IMR-90 (cell line): Measurements from ENCODE around the gene RAPGEF5. TPM values are rescaled to one million over a fixed set of nuclear protein-coding genes. Genes with fewer than 3 reads are reported as not detected.

Source experiments
- ATAC-seq: fragments of 200-7000 bp; cut with Tn5 transposase; 2 replicates; pipeline ENCODE4 v1.9.1; 2020; ENCODE audit warnings: low read depth, mild to moderate bottlenecking, moderate library complexity
- BruUV-seq: library from RNA; stranded (reverse); fragments of 400-500 nt; replicated peaks from 2 replicates; lab custom pipeline; 2021; lab: Mats Ljungman, UMichigan
- CTCF ChIA-PET: fragments of 300-600 bp; formaldehyde crosslinking; extraction: SDS; loops from one replicate; lab custom pipeline; 2021; ENCODE audit warnings: antibody characterized with exemption; lab: Yijun Ruan, JAX
- POLR2A ChIA-PET: fragments of 300-600 bp; sonication (Branson Sonifier 250); formaldehyde crosslinking; loops from one replicate; lab custom pipeline; 2022; ENCODE audit warnings: antibody characterized with exemption; ENCODE audit not compliant: unreplicated experiment; lab: Charles Lee
- DNase-seq: peaks from one replicate; pipeline ENCODE4 v3.0.0; 2013
- H2AFZ ChIP-seq: replicated peaks from 2 replicates; pipeline ENCODE3; 2013; ENCODE audit warnings: low read length, mild to moderate bottlenecking; ENCODE audit not compliant: poor library complexity
- H2AK5ac ChIP-seq: 2 replicates; pipeline ENCODE4 v1.6.1; 2013; ENCODE audit warnings: low read depth, low read length, inconsistent platforms
- H2AK9ac ChIP-seq: replicated peaks from 2 replicates; pipeline ENCODE3; 2013; ENCODE audit warnings: mild to moderate bottlenecking, low read depth, low read length, moderate library complexity; ENCODE audit not compliant: poor library complexity
- H2BK120ac ChIP-seq: 2 replicates; pipeline ENCODE4 v1.6.1; 2013; ENCODE audit warnings: low read depth, low read length, inconsistent platforms
- H2BK15ac ChIP-seq: 3 replicates; pipeline ENCODE4 v1.6.1; 2013; ENCODE audit warnings: low read depth, low read length, inconsistent platforms
- H2BK20ac ChIP-seq: 2 replicates; pipeline ENCODE4 v1.6.1; 2013; ENCODE audit warnings: low read depth, mild to moderate bottlenecking, inconsistent platforms, low read length, moderate library complexity
- H2BK5ac ChIP-seq: 2 replicates; pipeline ENCODE4 v1.6.1; 2013; ENCODE audit warnings: mild to moderate bottlenecking, low read depth, low read length, inconsistent platforms; ENCODE audit not compliant: poor library complexity, severe bottlenecking
- H3K14ac ChIP-seq: replicated peaks from 2 replicates; pipeline ENCODE4 v1.6.1; 2013; ENCODE audit warnings: low read depth, low read length, inconsistent platforms
- H3K18ac ChIP-seq: 2 replicates; pipeline ENCODE4 v1.6.1; 2013; ENCODE audit warnings: low read depth, low read length, control low read depth
- H3K23ac ChIP-seq: 2 replicates; pipeline ENCODE4 v1.6.1; 2013; ENCODE audit warnings: low read depth, low read length, inconsistent platforms
- H3K27ac ChIP-seq: 2 replicates; pipeline ENCODE4 v1.5.1; 2013; ENCODE audit warnings: mild to moderate bottlenecking, control low read depth, low read length; ENCODE audit not compliant: insufficient read depth
- H3K27me3 ChIP-seq: 2 replicates; pipeline ENCODE4 v1.6.1; 2013; ENCODE audit warnings: low read length; ENCODE audit not compliant: control insufficient read depth, insufficient read depth
- H3K36me3 ChIP-seq: 2 replicates; pipeline ENCODE4 v1.6.1; 2013; ENCODE audit warnings: low read length, mixed read lengths; ENCODE audit not compliant: control insufficient read depth, insufficient read depth
- H3K4ac ChIP-seq: 2 replicates; pipeline ENCODE4 v1.6.1; 2013; ENCODE audit warnings: low read depth, low read length, inconsistent platforms
- H3K4me1 ChIP-seq: 2 replicates; pipeline ENCODE4 v1.6.1; 2013; ENCODE audit warnings: low read length, mixed read lengths; ENCODE audit not compliant: control insufficient read depth, insufficient read depth
- H3K4me2 ChIP-seq: 2 replicates; pipeline ENCODE4 v1.6.1; 2013; ENCODE audit warnings: low read depth, mild to moderate bottlenecking, control low read depth, low read length, moderate library complexity
- H3K4me3 ChIP-seq: 2 replicates; pipeline ENCODE4 v1.5.1; 2013; ENCODE audit warnings: low read depth, mild to moderate bottlenecking, control low read depth, low read length, moderate library complexity; ENCODE audit not compliant: insufficient read depth
- H3K56ac ChIP-seq: 2 replicates; pipeline ENCODE4 v1.6.1; 2013; ENCODE audit warnings: low read length, inconsistent platforms; ENCODE audit not compliant: insufficient read depth; ENCODE audit errors: extremely low read depth
- H3K79me1 ChIP-seq, 2 experiments: 2 replicates each; pipeline ENCODE4 v1.6.1; 2013; ENCODE audit warnings: low read length in 2 of 2, inconsistent platforms in 1 of 2, low read depth in 1 of 2
- H3K9ac ChIP-seq: 2 replicates; pipeline ENCODE4 v1.6.1; 2013; ENCODE audit warnings: low read depth, low read length, control low read depth
- H3K9me1 ChIP-seq: 2 replicates; pipeline ENCODE4 v1.6.1; 2013; ENCODE audit warnings: low read length, inconsistent platforms; ENCODE audit not compliant: insufficient read depth
- H3K9me3 ChIP-seq: 2 replicates; pipeline ENCODE4 v1.6.1; 2013; ENCODE audit warnings: low read length; ENCODE audit not compliant: control insufficient read depth, insufficient read depth
- H4K20me1 ChIP-seq: 2 replicates; pipeline ENCODE4 v1.6.1; 2013; ENCODE audit warnings: low read length, inconsistent platforms; ENCODE audit not compliant: insufficient read depth
- H4K5ac ChIP-seq: 2 replicates; pipeline ENCODE4 v1.6.1; 2013; ENCODE audit warnings: mild to moderate bottlenecking, low read depth, low read length, control low read depth
- H4K8ac ChIP-seq, 2 experiments: 2 replicates each; pipeline ENCODE4 v1.6.1; 2013; ENCODE audit warnings: low read depth in 2 of 2, low read length in 2 of 2, control low read depth in 1 of 2, inconsistent platforms in 1 of 2
- H4K91ac ChIP-seq: 2 replicates; pipeline ENCODE4 v1.6.1; 2013; ENCODE audit warnings: low read depth, low read length, inconsistent platforms; ENCODE audit not compliant: insufficient read depth
- BHLHE40 ChIP-seq: fragments of 150-350 bp; IDR thresholded peaks from 2 replicates; pipeline ENCODE4 v1.6.1; 2016; ENCODE audit warnings: mild to moderate bottlenecking, low read depth, low read length
- CEBPB ChIP-seq: IDR thresholded peaks from 2 replicates; pipeline ENCODE4 v1.6.1; 2012; ENCODE audit warnings: low read depth, low read length, improper control_type of control experiment
- CHD1 ChIP-seq: IDR thresholded peaks from 2 replicates; pipeline ENCODE4 v1.6.1; 2012; ENCODE audit warnings: low read depth, low read length, improper control_type of control experiment
- ELK1 ChIP-seq: fragments of 150-350 bp; IDR thresholded peaks from 2 replicates; pipeline ENCODE4 v1.6.1; 2016; ENCODE audit warnings: low read depth, mild to moderate bottlenecking, low read length, moderate library complexity, borderline replicate concordance
- FOS ChIP-seq: fragments of 150-350 bp; IDR thresholded peaks from 2 replicates; pipeline ENCODE4 v1.6.1; 2016; ENCODE audit warnings: low read depth, low read length
- MAFK ChIP-seq: IDR thresholded peaks from 2 replicates; pipeline ENCODE4 v1.6.1; 2012; ENCODE audit warnings: low read depth, low read length, improper control_type of control experiment
- MXI1 ChIP-seq: IDR thresholded peaks from 2 replicates; pipeline ENCODE4 v1.6.1; 2012; ENCODE audit warnings: low read depth, mild to moderate bottlenecking, low read length, moderate library complexity, borderline replicate concordance
- POLR2A ChIP-seq: IDR thresholded peaks from 2 replicates; pipeline ENCODE4 v1.6.1; 2012; ENCODE audit warnings: mild to moderate bottlenecking, low read depth, low read length
- RAD21 ChIP-seq: IDR thresholded peaks from 2 replicates; pipeline ENCODE4 v1.6.1; 2012; ENCODE audit warnings: low read length, improper control_type of control experiment
- RFX5 ChIP-seq: IDR thresholded peaks from 2 replicates; pipeline ENCODE4 v1.8.0; 2012; ENCODE audit warnings: low read depth, mild to moderate bottlenecking, low read length, moderate library complexity
- USF2 ChIP-seq: fragments of 150-350 bp; IDR thresholded peaks from 2 replicates; pipeline ENCODE4 v1.6.1; 2017; ENCODE audit warnings: mild to moderate bottlenecking, antibody characterized with exemption, low read length, low read depth
- WGBS, 2 experiments: methylation state at CpG; one replicate each; pipeline versions ENCODE4 v1.1.5 to v1.1.7; 2013; ENCODE audit warnings: missing lambda C conversion rate in 2 of 2; ENCODE audit not compliant: insufficient read length in 1 of 2; ENCODE audit errors: extremely low coverage in 2 of 2; 5-methylcytosine and 5-hydroxymethylcytosine counted together
- dilution Hi-C: fragments of 300-500 bp; cut with HindIII; formaldehyde crosslinking; loops from one replicate; pipeline ENCODE4 v1.14.3; 2018; ENCODE audit warnings: low sequenced_read_pairs; ENCODE audit not compliant: unreplicated experiment
- in situ Hi-C: fragments of 300-500 bp; cut with MboI; formaldehyde crosslinking; loops from 3 replicates; pipeline ENCODE4 v1.14.3; 2019; ENCODE audit warnings: low sequenced_read_pairs, inconsistent platforms, mixed read lengths
- intact Hi-C: fragments of 100-400 bp; cut with micrococcal nuclease; formaldehyde crosslinking; loops from 2 replicates; pipeline ENCODE4 v1.10.0; 2022
- polyA plus RNA-seq, 3 experiments: library from polyadenylated mRNA; depleted of rRNA; stranded (reverse); fragments of >200 nt; gene quantifications; 2 replicates each; pipeline ENCODE4 v1.2.3, GENCODE V29; 2012; ENCODE audit warnings: low replicate concordance in 1 of 3
- total RNA-seq: library from RNA; depleted of rRNA; stranded (reverse); fragments of >200 nt; gene quantifications from 2 replicates; pipeline ENCODE4 v1.2.3, GENCODE V29; 2012

Gene RAPGEF5
- total and polyA plus RNA-seq, 2 of the 4 experiments (the other 2 are of a cell fraction): 0.05 to 0.18 TPM

- no peak overlapping the region for H3K4me2 ChIP-seq
- no peak overlapping the region for H3K18ac ChIP-seq
These were observed 15.9 kb upstream of the RAPGEF5 start for GRCh38 chr7:22372863-22373262.

More at GRCh38 chr7:22372863-22373262, 15.9 kb upstream of the RAPGEF5 start:
- Histone ChIP-seq H2AK5ac (no peak overlapping the region), H3K9me1 (no peaks in the 10 kb centered on the region), H3K9me3 (no peaks in the 10 kb centered on the region), H2AK9ac (no peak overlapping the region), H3K23ac (no peak overlapping the region), H2BK120ac (no peak overlapping the region), H3K9ac (no peak overlapping the region), H2BK20ac (no peak overlapping the region), H3K4me3 (no peak overlapping the region), H3K4ac (no peak overlapping the region), H3K27ac (no peak overlapping the region), H3K14ac (no peak overlapping the region), H3K56ac (no peak overlapping the region), H3K27me3 (peaks cover 6% of the 10 kb centered on the region), H3K79me1 (no peaks in the 10 kb centered on the region), H2BK5ac (no peak overlapping the region), H3K36me3 (no peaks in the 10 kb centered on the region), H2AFZ (no peak overlapping the region), H4K8ac (no peak overlapping the region), H3K4me1 (no peaks in the 10 kb centered on the region), H4K5ac (no peak overlapping the region), H4K20me1 (no peaks in the 10 kb centered on the region), H2BK15ac (no peak overlapping the region), H4K91ac (no peak overlapping the region)
- DNase-seq: no peak
- TF ChIP-seq CEBPB (no peak), CHD1 (no peak), RFX5 (no peak), BHLHE40 (no peak), ELK1 (no peak), USF2 (no peak), FOS (no peak), RAD21 (no peak), MAFK (no peak), MXI1 (no peak), POLR2A (no peak)
- intact Hi-C loops: no loop called here
- no peak for ATAC-seq
- POLR2A ChIA-PET: no interaction called here
- CTCF ChIA-PET: interaction anchor here (0.6 kb wide), 1 partner anchor 244 kb away, joined by 3 read pairs; no protein-coding TSS in a partner anchor
- BruUV-seq: no TSS peak
- no CpG with 5 or more reads among the region's 6 CpGs for WGBS, 2 experiments
- in situ Hi-C loops: no loop called here
- dilution Hi-C loops: no loop called here
